ENCODE measurements around the gene KDM1A. TPM values are rescaled to one million over a fixed set of nuclear protein-coding genes. Genes with fewer than 3 reads are reported as not detected.

KDM1A gene
- total RNA-seq, 1 donor, result 108 TPM

GRCh38 chr1:23100074-23100748 lies 80.9 kb downstream of the KDM1A start:
- TF ChIP-seq, protein P1, sequence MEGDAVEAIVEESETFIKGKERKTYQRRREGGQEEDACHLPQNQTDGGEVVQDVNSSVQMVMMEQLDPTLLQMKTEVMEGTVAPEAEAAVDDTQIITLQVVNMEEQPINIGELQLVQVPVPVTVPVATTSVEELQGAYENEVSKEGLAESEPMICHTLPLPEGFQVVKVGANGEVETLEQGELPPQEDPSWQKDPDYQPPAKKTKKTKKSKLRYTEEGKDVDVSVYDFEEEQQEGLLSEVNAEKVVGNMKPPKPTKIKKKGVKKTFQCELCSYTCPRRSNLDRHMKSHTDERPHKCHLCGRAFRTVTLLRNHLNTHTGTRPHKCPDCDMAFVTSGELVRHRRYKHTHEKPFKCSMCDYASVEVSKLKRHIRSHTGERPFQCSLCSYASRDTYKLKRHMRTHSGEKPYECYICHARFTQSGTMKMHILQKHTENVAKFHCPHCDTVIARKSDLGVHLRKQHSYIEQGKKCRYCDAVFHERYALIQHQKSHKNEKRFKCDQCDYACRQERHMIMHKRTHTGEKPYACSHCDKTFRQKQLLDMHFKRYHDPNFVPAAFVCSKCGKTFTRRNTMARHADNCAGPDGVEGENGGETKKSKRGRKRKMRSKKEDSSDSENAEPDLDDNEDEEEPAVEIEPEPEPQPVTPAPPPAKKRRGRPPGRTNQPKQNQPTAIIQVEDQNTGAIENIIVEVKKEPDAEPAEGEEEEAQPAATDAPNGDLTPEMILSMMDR (IDR thresholded peaks at IDR 0.05; ENCODE audit: insufficient read depth, low read depth, low read length), result peak; percentile 8
- DNase-seq (ENCODE audit: low read depth), result peak; percentile 98
- H3K4me3 ChIP-seq (ENCODE audit: low read depth, low read length), result no peak overlapping the region

GRCh38 chr1:23101101-23101827 lies 82.0 kb downstream of the KDM1A start:
- peak; percentile 49 for DNase-seq (ENCODE audit: low read depth)
- TF ChIP-seq, protein P1 (IDR thresholded peaks at IDR 0.05; ENCODE audit: insufficient read depth, low read depth, low read length), result no peak
- no peak overlapping the region for H3K4me3 ChIP-seq (ENCODE audit: low read depth, low read length)

GRCh38 chr1:23101887-23102286 lies 82.6 kb downstream of the KDM1A start:
- DNase-seq (ENCODE audit: low read depth), result peak; percentile 69
- TF ChIP-seq, protein P1 (IDR thresholded peaks at IDR 0.05; ENCODE audit: insufficient read depth, low read depth, low read length), result no peak
- H3K4me3 ChIP-seq (ENCODE audit: low read depth, low read length), result no peak overlapping the region

DNA sequence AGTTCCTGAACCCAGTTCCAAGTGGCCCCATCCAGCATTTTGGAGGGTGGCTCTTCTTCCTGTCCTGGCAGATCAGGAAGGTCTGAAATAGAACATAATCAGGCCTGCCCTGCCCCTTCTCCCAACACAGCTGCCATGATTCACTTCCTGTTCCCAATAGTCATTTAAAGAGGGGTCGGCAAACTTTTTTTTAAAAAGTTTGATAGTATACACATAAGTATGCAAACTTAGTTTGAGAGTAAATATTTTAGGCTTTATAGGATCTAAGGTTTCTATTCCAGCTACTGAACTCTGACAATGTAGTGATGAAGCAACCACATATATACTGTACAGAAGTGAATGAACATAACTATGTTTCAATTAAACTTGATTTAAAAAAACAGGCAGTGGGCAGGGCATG lies 83.0 kb downstream of the KDM1A start:
- DNase-seq (ENCODE audit: low read depth), result peak; percentile 66
- no peak overlapping the region for H3K4me3 ChIP-seq (ENCODE audit: low read depth, low read length)
- TF ChIP-seq, protein P1 (IDR thresholded peaks at IDR 0.05; ENCODE audit: insufficient read depth, low read depth, low read length), result no peak

- TF ChIP-seq, protein P1 (IDR thresholded peaks at IDR 0.05; ENCODE audit: insufficient read depth, low read depth, low read length), result no peak
- no peak overlapping the region for H3K4me3 ChIP-seq (ENCODE audit: low read depth, low read length)
- DNase-seq (ENCODE audit: low read depth), result peak; percentile 48
Measured at GRCh38 chr1:23103001-23103889, 84.0 kb downstream of the KDM1A start.

GRCh38 chr1:23108918-23109533 lies 89.8 kb downstream of the KDM1A start:
- no peak for DNase-seq (ENCODE audit: low read depth)
- TF ChIP-seq, protein P1 (IDR thresholded peaks at IDR 0.05; ENCODE audit: insufficient read depth, low read depth, low read length), result no peak

More at GRCh38 chr1:23108918-23109533, 89.8 kb downstream of the KDM1A start:
- H3K4me3 ChIP-seq (ENCODE audit: low read depth, low read length), result no peak overlapping the region
